ENCODE measurements around the gene LHFPL6.

- TF ChIP-seq, protein P1, sequence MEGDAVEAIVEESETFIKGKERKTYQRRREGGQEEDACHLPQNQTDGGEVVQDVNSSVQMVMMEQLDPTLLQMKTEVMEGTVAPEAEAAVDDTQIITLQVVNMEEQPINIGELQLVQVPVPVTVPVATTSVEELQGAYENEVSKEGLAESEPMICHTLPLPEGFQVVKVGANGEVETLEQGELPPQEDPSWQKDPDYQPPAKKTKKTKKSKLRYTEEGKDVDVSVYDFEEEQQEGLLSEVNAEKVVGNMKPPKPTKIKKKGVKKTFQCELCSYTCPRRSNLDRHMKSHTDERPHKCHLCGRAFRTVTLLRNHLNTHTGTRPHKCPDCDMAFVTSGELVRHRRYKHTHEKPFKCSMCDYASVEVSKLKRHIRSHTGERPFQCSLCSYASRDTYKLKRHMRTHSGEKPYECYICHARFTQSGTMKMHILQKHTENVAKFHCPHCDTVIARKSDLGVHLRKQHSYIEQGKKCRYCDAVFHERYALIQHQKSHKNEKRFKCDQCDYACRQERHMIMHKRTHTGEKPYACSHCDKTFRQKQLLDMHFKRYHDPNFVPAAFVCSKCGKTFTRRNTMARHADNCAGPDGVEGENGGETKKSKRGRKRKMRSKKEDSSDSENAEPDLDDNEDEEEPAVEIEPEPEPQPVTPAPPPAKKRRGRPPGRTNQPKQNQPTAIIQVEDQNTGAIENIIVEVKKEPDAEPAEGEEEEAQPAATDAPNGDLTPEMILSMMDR (IDR thresholded peaks at IDR 0.05), result no peak
- no peak for TF ChIP-seq POLR2A (IDR thresholded peaks at IDR 0.05)
Observed at GRCh38 chr13:39321574-39321973, 281.4 kb downstream of the LHFPL6 start.

All from esophagus squamous epithelium (tissue), 4 donors.